ENCODE results near the gene SMIM22. TPM values are rescaled to one million over a fixed set of nuclear protein-coding genes. Genes with fewer than 3 reads are reported as not detected.

SMIM22 gene
- total RNA-seq, 4 donors from 2014 or later = 90.0 to 306 (median 238) TPM

- Histone ChIP-seq H3K27ac (no peak overlapping the region), H3K9me3 (no peaks in the 10 kb centered on the region), H3K27me3 (no peaks in the 10 kb centered on the region), H3K36me3 (peaks cover 0 to 39% (median 0%) of the 10 kb centered on the region in 3 donors), H3K4me3 (no peak overlapping the region), H3K4me1 (peaks cover 0 to 9% (median 0%) of the 10 kb centered on the region in 4 donors)
- no peak for DNase-seq
- TF ChIP-seq POLR2A (IDR thresholded peaks at IDR 0.05) (no peak), CTCF (IDR thresholded peaks at IDR 0.05) (no peak)
Observed at GRCh38 chr16:4749700-4750257, 45.4 kb upstream of the SMIM22 start.

- TF ChIP-seq CTCF (IDR thresholded peaks at IDR 0.05) = no peak
- no peak for TF ChIP-seq POLR2A (IDR thresholded peaks at IDR 0.05)
- Histone ChIP-seq H3K9me3 (no peaks in the 10 kb centered on the region), H3K4me1 (peaks cover 0 to 9% (median 0%) of the 10 kb centered on the region in 4 donors), H3K27ac (no peak overlapping the region), H3K27me3 (no peaks in the 10 kb centered on the region), H3K36me3 (peaks cover 0 to 50% (median 0%) of the 10 kb centered on the region in 3 donors), H3K4me3 (no peak overlapping the region)
- no peak for DNase-seq
Observed at GRCh38 chr16:4750896-4751295, 44.3 kb upstream of the SMIM22 start.

- TF ChIP-seq CTCF (IDR thresholded peaks at IDR 0.05) (no peak), POLR2A (IDR thresholded peaks at IDR 0.05) (no peak)
- Histone ChIP-seq H3K4me3 (no peak overlapping the region), H3K9me3 (no peaks in the 10 kb centered on the region), H3K36me3 (peaks cover 0 to 66% (median 0%) of the 10 kb centered on the region in 3 donors), H3K27me3 (no peaks in the 10 kb centered on the region), H3K4me1 (peaks cover 0 to 4% (median 0%) of the 10 kb centered on the region in 4 donors), H3K27ac (no peak overlapping the region)
- no peak for DNase-seq
Observed at GRCh38 chr16:4752351-4753100, 42.6 kb upstream of the SMIM22 start.

- TF ChIP-seq POLR2A (IDR thresholded peaks at IDR 0.05) (no peak), CTCF (IDR thresholded peaks at IDR 0.05) (no peak)
- H3K36me3 ChIP-seq = peaks cover 0 to 71% (median 0%) of the 10 kb centered on the region in 3 donors
Observed at GRCh38 chr16:4753227-4753626, 41.9 kb upstream of the SMIM22 start.

GRCh38 chr16:4754865-4755264 lies 40.3 kb upstream of the SMIM22 start:
- TF ChIP-seq POLR2A (IDR thresholded peaks at IDR 0.05) (no peak), CTCF (IDR thresholded peaks at IDR 0.05) (no peak)
- no peak overlapping the region for H3K27ac ChIP-seq
- H3K9me3 ChIP-seq = no peaks in the 10 kb centered on the region
- DNase-seq = no peak
- H3K4me3 ChIP-seq = no peak overlapping the region
- H3K36me3 ChIP-seq = peaks cover 0 to 87% (median 0%) of the 10 kb centered on the region in 3 donors
- no peaks in the 10 kb centered on the region for H3K4me1 ChIP-seq
- no peaks in the 10 kb centered on the region for H3K27me3 ChIP-seq

More at GRCh38 chr16:4753227-4753626, 41.9 kb upstream of the SMIM22 start:
- no peaks in the 10 kb centered on the region for H3K9me3 ChIP-seq
- no peak overlapping the region for H3K4me3 ChIP-seq
- no peak for DNase-seq
- H3K27me3 ChIP-seq = no peaks in the 10 kb centered on the region
- H3K4me1 ChIP-seq = no peaks in the 10 kb centered on the region
- H3K27ac ChIP-seq = no peak overlapping the region

All from Peyer's patch (tissue), 4 donors.